H1 (cell line): Measurements from ENCODE around the gene A3GALT2. TPM values are rescaled to one million over a fixed set of nuclear protein-coding genes. Genes with fewer than 3 reads are reported as not detected.

Experiments used
- BACH1 ChIP-seq: IDR thresholded peaks from 2 replicates; pipeline ENCODE4 v1.6.1; 2012; ENCODE audit warnings: low read length, improper control_type of control experiment
- CHD7 ChIP-seq: fragments of 300-600 bp; sonication (generic); IDR thresholded peaks from 2 replicates; pipeline ENCODE4 v1.7.1; 2012; ENCODE audit warnings: low read length, moderate library complexity, mild to moderate bottlenecking, inconsistent platforms; ENCODE audit not compliant: insufficient replicate concordance
- SP2 ChIP-seq: IDR thresholded peaks from 2 replicates; pipeline ENCODE4 v1.6.1; 2012; ENCODE audit warnings: mild to moderate bottlenecking, low read length, inconsistent platforms
- TAF1 ChIP-seq: IDR thresholded peaks from 2 replicates; pipeline ENCODE4 v1.6.1; 2011; ENCODE audit warnings: mild to moderate bottlenecking, low read depth, low read length
- TAF7 ChIP-seq: optimal IDR thresholded peaks from 2 replicates; pipeline ENCODE3; 2011; ENCODE audit warnings: low read depth, mild to moderate bottlenecking, inconsistent platforms, low read length, moderate library complexity, borderline replicate concordance
- TEAD4 ChIP-seq: IDR thresholded peaks from 2 replicates; pipeline ENCODE4 v1.6.1; 2012; ENCODE audit warnings: low read depth, low read length, inconsistent platforms, mixed read lengths
- polyA plus RNA-seq, 7 experiments: library from polyadenylated mRNA; depleted of rRNA in 3 of 7; stranded (reverse) in 5 of 7; unstranded in 2 of 7; fragments of >200 nt in 5 of 7; fragments of 200-250 nt in 2 of 7; gene quantifications; 1 replicate in 5 of 7; 2 replicates in 1 of 7; 4 replicates in 1 of 7; pipeline versions ENCODE4 v1.2.1 to v1.2.3, GENCODE V29; 2011 to 2013; ENCODE audit warnings: missing spikeins in 2 of 7, mixed read lengths in 2 of 7
- total RNA-seq: library from RNA; stranded (reverse); fragmentation: NEBNext Ultra II Directional; extraction: Animal tissue kit (Norgen Biotek cat#: 25700); gene quantifications from 2 replicates; pipeline ENCODE4 v1.2.1, GENCODE V29; 2021
- TF ChIP-seq, protein P1 (sequence below): IDR thresholded peaks from 2 replicates; pipeline ENCODE4 v1.6.1; 2011; ENCODE audit warnings: low read depth, mild to moderate bottlenecking, low read length; ENCODE audit not compliant: insufficient read depth

A3GALT2 gene
- total and polyA plus RNA-seq, 2 of the 8 experiments (the other 6 are each of a cell fraction or from before 2014, with no cell fraction given), result not detected

GRCh38 chr1:33332881-33333280, 12.0 kb upstream of the A3GALT2 start (continued):
- TF ChIP-seq CHD7, result no peak
- no peak for TF ChIP-seq TAF7
- TF ChIP-seq SP2, result no peak
- TF ChIP-seq, protein P1, sequence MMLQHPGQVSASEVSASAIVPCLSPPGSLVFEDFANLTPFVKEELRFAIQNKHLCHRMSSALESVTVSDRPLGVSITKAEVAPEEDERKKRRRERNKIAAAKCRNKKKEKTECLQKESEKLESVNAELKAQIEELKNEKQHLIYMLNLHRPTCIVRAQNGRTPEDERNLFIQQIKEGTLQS, result no peak
- no peak for TF ChIP-seq TAF1
- no peak for TF ChIP-seq BACH1
- no peak for TF ChIP-seq TEAD4
